Measurements from ENCODE around the gene TARP.
A peak's percentile ranks its signal among the peaks of the same experiment; 100 is the strongest.
"Not testable (repeated sequence)": the region's sequence is repeated elsewhere in the genome, so short reads cannot be mapped to it uniquely, and the experiment has no call there.

TARP gene

DNA sequence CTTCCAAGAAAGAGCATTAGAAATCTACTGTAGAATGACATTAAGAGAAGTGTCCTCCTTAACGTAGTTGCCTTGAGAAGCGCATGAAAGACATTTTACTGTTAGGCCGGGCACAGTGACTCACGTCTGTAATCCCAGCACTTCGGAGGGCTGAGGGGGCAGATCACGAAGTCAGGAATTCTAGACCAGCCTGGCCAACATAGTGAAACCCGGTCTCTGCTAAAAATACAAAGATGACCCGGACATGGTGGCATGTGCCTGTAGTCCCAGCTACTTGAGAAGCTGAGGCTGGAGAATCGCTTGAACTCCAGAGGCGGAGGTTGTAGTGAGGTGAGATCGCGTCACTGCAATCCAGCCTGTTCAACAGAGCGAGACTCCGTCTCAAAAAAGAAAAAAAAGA is 28.9 kb downstream of the TARP start:
- no peaks in the 10 kb centered on the region for H3K27me3 ChIP-seq (replicated peaks; ENCODE audit: control insufficient read depth, insufficient read depth, low read length, poor library complexity, severe bottlenecking)
- no peak overlapping the region for H3K27ac ChIP-seq (ENCODE audit: insufficient read depth, low read length, poor library complexity, severe bottlenecking)
- H3K9me3 ChIP-seq (ENCODE audit: control insufficient read depth, low read length): no peaks in the 10 kb centered on the region
- peaks cover 3% of the 10 kb centered on the region for H3K4me1 ChIP-seq (ENCODE audit: control insufficient read depth, insufficient read depth, low read length, poor library complexity, severe bottlenecking)
- no peak overlapping the region for H3K4me3 ChIP-seq (ENCODE audit: insufficient read depth, low read depth, low read length, poor library complexity, severe bottlenecking)
- DNase-seq: no peak
- no peaks in the 10 kb centered on the region for H3K36me3 ChIP-seq (ENCODE audit: control insufficient read depth, insufficient read depth, low read length)

DNA sequence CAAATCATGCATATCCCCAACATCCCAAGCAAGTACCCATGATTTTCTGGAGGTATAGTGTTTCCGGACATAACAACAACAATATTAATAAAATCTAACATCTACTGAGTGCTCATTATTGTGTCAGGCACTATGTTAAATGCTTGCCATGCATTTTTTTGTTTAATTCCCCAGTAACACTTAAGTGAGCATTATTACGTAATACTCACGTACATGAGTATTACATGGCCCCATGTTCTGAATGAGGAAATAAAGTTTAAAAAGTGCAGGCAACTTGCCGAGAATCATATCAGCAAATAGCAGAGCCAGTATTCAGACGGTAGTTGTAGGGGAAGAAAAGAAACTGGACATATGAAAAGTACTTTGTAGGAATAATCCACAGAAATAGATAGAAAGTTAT is 30.1 kb downstream of the TARP start:
- not testable (repeated sequence) for H3K4me3 ChIP-seq (ENCODE audit: insufficient read depth, low read depth, low read length, poor library complexity, severe bottlenecking); H3K36me3 ChIP-seq (ENCODE audit: control insufficient read depth, insufficient read depth, low read length); H3K27me3 ChIP-seq (replicated peaks; ENCODE audit: control insufficient read depth, insufficient read depth, low read length, poor library complexity, severe bottlenecking); H3K4me1 ChIP-seq (ENCODE audit: control insufficient read depth, insufficient read depth, low read length, poor library complexity, severe bottlenecking); H3K9me3 ChIP-seq (ENCODE audit: control insufficient read depth, low read length); DNase-seq; H3K27ac ChIP-seq (ENCODE audit: insufficient read depth, low read length, poor library complexity, severe bottlenecking)

DNA sequence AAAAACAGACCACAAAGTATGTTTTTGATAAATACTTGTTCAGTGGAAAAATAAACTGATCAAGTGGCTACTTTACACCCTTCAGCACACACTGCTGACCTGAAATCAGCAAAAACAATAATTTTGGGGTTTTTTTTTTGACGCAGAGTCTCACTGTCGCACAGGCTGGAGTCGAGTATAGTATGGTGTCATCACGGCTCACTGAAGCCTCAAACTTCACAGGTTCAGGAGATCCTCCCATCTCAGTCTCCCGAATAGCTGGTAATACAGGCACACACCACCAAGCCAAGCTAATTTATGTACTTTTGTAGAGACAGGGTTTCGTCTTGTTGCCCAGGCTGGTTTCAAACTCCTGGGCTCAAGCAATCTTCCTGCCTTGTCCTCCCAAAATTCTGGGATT is 30.6 kb downstream of the TARP start:
- no peaks in the 10 kb centered on the region for H3K4me1 ChIP-seq (ENCODE audit: control insufficient read depth, insufficient read depth, low read length, poor library complexity, severe bottlenecking)
- DNase-seq: no peak
- no peaks in the 10 kb centered on the region for H3K9me3 ChIP-seq (ENCODE audit: control insufficient read depth, low read length)
- no peak overlapping the region for H3K27ac ChIP-seq (ENCODE audit: insufficient read depth, low read length, poor library complexity, severe bottlenecking)
- no peaks in the 10 kb centered on the region for H3K36me3 ChIP-seq (ENCODE audit: control insufficient read depth, insufficient read depth, low read length)
- no peak overlapping the region for H3K4me3 ChIP-seq (ENCODE audit: insufficient read depth, low read depth, low read length, poor library complexity, severe bottlenecking)
- H3K27me3 ChIP-seq (replicated peaks; ENCODE audit: control insufficient read depth, insufficient read depth, low read length, poor library complexity, severe bottlenecking): no peaks in the 10 kb centered on the region

DNA sequence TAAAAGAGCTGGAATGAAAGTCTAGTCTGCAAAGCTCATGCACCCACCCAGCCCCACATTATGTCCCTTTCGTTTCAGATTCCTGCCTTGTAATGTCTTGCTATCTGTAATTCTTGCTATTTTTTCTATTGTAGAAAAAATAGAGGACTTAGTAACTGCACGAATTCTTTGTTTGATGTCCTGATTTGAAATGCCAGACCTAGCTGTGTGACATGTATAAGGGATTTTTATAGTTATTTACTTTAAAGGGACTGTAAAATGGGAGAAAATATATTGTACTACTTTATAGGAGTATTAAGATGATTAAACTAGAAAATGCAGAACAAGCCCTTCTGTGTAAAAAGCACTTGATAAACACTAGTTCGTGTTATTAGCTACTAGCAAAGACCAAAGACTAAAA is 32.4 kb downstream of the TARP start:
- no peaks in the 10 kb centered on the region for H3K36me3 ChIP-seq (ENCODE audit: control insufficient read depth, insufficient read depth, low read length)
- DNase-seq: no peak
- H3K4me1 ChIP-seq (ENCODE audit: control insufficient read depth, insufficient read depth, low read length, poor library complexity, severe bottlenecking): no peaks in the 10 kb centered on the region
- H3K27me3 ChIP-seq (replicated peaks; ENCODE audit: control insufficient read depth, insufficient read depth, low read length, poor library complexity, severe bottlenecking): no peaks in the 10 kb centered on the region
- H3K9me3 ChIP-seq (ENCODE audit: control insufficient read depth, low read length): no peaks in the 10 kb centered on the region
- no peak overlapping the region for H3K4me3 ChIP-seq (ENCODE audit: insufficient read depth, low read depth, low read length, poor library complexity, severe bottlenecking)
- no peak overlapping the region for H3K27ac ChIP-seq (ENCODE audit: insufficient read depth, low read length, poor library complexity, severe bottlenecking)

DNA sequence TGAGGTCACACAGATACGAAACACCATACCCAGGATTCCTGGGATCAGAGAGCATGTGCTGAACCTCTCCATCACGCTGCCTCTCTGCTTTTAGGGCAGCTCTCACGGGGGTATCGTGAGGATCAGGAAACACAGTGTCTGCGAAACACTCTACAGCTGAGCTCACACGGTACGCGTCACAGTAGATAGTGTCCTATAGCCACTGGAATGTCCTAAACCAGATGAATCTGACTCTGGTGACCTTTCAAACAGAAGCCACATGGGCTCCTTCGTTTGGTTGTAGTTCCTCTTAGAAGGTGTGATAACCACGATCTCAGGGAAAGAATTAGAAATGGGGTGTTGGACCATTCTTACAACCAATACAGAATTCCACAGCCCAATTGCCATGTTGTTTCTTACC is 34.3 kb downstream of the TARP start:
- DNase-seq; H3K4me1 ChIP-seq (ENCODE audit: control insufficient read depth, insufficient read depth, low read length, poor library complexity, severe bottlenecking); H3K4me3 ChIP-seq (ENCODE audit: insufficient read depth, low read depth, low read length, poor library complexity, severe bottlenecking); H3K27me3 ChIP-seq (replicated peaks; ENCODE audit: control insufficient read depth, insufficient read depth, low read length, poor library complexity, severe bottlenecking); H3K9me3 ChIP-seq (ENCODE audit: control insufficient read depth, low read length); H3K27ac ChIP-seq (ENCODE audit: insufficient read depth, low read length, poor library complexity, severe bottlenecking); H3K36me3 ChIP-seq (ENCODE audit: control insufficient read depth, insufficient read depth, low read length): not testable (repeated sequence)

DNA sequence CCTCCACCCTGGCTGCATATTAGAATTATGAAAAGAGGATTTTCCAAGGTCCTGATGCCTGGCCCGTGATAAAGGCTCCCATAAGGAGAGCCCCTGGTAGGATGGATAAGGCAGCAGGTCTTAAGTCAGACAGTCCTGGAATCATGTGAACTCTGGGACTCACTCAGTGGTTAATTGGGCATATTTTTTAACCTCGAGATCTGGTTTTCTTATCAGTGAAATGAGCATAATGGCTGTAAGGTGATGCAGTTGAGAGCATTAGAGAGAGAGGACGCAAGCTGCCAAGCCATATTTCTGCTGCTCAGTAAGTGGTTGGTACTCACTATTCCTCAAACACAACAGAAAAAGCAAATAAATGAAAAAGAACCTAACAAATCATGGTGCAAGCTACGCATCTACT is 37.8 kb downstream of the TARP start:
- H3K27ac ChIP-seq (ENCODE audit: insufficient read depth, low read length, poor library complexity, severe bottlenecking): no peak overlapping the region
- no peaks in the 10 kb centered on the region for H3K36me3 ChIP-seq (ENCODE audit: control insufficient read depth, insufficient read depth, low read length)
- no peaks in the 10 kb centered on the region for H3K9me3 ChIP-seq (ENCODE audit: control insufficient read depth, low read length)
- H3K4me1 ChIP-seq (ENCODE audit: control insufficient read depth, insufficient read depth, low read length, poor library complexity, severe bottlenecking): peaks cover 15% of the 10 kb centered on the region
- no peak for DNase-seq
- no peaks in the 10 kb centered on the region for H3K27me3 ChIP-seq (replicated peaks; ENCODE audit: control insufficient read depth, insufficient read depth, low read length, poor library complexity, severe bottlenecking)
- H3K4me3 ChIP-seq (ENCODE audit: insufficient read depth, low read depth, low read length, poor library complexity, severe bottlenecking): no peak overlapping the region

DNA sequence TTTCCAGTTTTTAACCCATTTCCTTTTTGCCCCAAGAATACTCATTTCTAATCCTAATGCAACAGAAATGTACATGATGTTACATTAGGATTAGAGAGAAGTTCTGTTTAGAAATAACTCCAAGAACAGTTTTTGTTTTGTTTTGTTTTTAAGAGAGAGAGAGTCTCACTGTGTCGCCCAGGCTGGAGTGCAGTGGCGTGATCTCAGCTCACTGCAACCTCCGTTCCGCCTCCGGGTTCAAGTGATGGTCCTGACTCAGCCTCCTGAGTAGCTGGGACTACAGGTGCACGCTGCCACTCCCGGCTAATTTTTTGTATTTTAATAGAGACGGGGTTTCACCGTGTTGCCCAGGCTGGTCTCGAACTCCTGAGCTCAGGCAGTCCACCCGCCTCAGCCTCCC is 38.7 kb downstream of the TARP start:
- H3K27ac ChIP-seq (ENCODE audit: insufficient read depth, low read length, poor library complexity, severe bottlenecking); DNase-seq: not testable (repeated sequence)
- peaks cover 15% of the 10 kb centered on the region for H3K4me1 ChIP-seq (ENCODE audit: control insufficient read depth, insufficient read depth, low read length, poor library complexity, severe bottlenecking)

DNA sequence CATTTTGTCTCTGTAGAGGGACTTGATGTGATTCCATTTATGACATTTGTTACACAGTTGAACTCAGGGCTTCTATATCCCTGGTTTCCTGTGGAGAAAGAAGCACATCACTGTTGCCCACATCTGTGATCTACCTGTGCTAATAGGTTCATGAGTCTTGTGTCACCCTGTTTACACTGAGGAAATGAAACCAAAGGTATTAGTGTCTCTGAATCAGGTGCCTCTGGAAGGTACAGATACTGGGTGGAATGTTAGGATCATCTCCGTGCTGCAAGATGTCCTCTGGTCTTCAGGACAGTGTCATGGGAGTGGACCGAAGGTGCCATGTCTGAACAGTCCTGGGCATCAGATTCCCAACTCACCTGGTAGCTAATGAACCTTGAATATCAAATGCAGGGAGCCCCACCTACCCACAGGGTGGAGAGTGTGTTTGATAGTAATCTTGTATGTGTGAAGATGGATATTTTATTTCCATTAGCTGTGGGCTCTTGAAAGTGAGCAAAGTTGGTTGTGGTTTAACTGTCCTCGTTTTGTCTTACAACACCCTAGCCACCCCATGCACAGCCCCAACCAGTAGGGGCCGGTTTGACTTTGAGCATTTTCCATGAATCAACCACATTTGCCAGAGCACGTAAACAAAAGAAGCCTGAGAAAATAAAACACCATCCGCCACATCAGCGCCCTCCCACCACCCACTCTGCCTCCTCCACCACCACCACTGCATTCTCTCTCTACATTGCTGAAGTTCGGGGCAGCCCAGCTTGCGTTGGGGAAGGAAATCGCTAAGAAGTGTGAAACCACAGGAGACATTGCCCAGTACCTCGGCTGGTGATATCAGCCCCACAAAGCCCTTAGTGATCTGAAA is 40.7 kb downstream of the TARP start:
- peak; percentile 47 to 70 (median 61) for DNase-seq
- Histone ChIP-seq H3K9me3 (ENCODE audit: control insufficient read depth, low read length) (no peaks in the 10 kb centered on the region), H3K27ac (ENCODE audit: insufficient read depth, low read length, poor library complexity, severe bottlenecking) (peak overlapping the region; percentile 42), H3K36me3 (ENCODE audit: control insufficient read depth, insufficient read depth, low read length) (no peaks in the 10 kb centered on the region), H3K27me3 (replicated peaks; ENCODE audit: control insufficient read depth, insufficient read depth, low read length, poor library complexity, severe bottlenecking) (no peaks in the 10 kb centered on the region), H3K4me3 (ENCODE audit: insufficient read depth, low read depth, low read length, poor library complexity, severe bottlenecking) (peak overlapping the region; percentile 24), H3K4me1 (ENCODE audit: control insufficient read depth, insufficient read depth, low read length, poor library complexity, severe bottlenecking) (peaks cover 15% of the 10 kb centered on the region)

More for the DNA sequence above, 38.7 kb downstream of the TARP start:
- not testable (repeated sequence) for H3K36me3 ChIP-seq (ENCODE audit: control insufficient read depth, insufficient read depth, low read length); H3K9me3 ChIP-seq (ENCODE audit: control insufficient read depth, low read length); H3K27me3 ChIP-seq (replicated peaks; ENCODE audit: control insufficient read depth, insufficient read depth, low read length, poor library complexity, severe bottlenecking); H3K4me3 ChIP-seq (ENCODE audit: insufficient read depth, low read depth, low read length, poor library complexity, severe bottlenecking)

DNA sequence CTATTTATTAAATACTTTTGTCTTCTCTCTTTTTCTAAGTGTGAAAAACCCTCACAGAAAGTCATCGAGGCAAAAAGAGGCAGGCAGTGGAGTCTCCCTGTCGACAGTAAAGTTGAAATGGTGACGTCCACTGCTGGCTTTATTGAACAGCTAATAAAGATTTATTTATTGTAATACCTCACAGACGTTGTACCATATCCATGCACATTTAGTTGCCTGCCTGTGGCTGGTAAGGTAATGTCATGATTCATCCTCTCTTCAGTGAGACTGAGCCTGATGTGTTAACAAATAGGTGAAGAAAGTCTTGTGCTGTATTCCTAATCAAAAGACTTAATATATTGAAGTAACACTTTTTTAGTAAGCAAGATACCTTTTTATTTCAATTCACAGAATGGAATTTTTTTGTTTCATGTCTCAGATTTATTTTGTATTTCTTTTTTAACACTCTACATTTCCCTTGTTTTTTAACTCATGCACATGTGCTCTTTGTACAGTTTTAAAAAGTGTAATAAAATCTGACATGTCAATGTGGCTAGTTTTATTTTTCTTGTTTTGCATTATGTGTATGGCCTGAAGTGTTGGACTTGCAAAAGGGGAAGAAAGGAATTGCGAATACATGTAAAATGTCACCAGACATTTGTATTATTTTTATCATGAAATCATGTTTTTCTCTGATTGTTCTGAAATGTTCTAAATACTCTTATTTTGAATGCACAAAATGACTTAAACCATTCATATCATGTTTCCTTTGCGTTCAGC is 43.4 kb downstream of the TARP start:
- H3K27ac ChIP-seq (ENCODE audit: insufficient read depth, low read length, poor library complexity, severe bottlenecking): no peak overlapping the region

DNA sequence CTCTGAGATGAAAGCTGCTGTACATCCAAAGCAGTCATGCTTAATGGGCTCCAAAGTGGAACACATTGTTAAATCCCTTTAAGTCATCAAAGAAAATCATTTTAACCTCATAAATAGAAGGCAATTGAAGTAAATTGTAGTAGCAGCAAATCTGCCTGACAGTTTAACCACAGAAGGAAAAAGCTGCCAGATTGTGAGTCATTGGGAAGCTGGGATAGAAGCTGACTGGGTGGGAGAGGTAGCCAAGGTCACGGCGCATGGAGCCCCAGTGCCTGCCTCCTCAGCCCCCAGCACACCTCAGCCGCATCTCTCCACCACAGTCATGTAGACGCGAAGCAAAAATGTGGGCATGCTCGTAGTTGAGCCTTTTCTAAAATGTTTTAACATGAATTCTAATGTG is 44.0 kb downstream of the TARP start:
- Histone ChIP-seq H3K4me3 (ENCODE audit: insufficient read depth, low read depth, low read length, poor library complexity, severe bottlenecking) (no peak overlapping the region), H3K36me3 (ENCODE audit: control insufficient read depth, insufficient read depth, low read length) (no peaks in the 10 kb centered on the region), H3K4me1 (ENCODE audit: control insufficient read depth, insufficient read depth, low read length, poor library complexity, severe bottlenecking) (peaks cover 15% of the 10 kb centered on the region), H3K27ac (ENCODE audit: insufficient read depth, low read length, poor library complexity, severe bottlenecking) (no peak overlapping the region), H3K27me3 (replicated peaks; ENCODE audit: control insufficient read depth, insufficient read depth, low read length, poor library complexity, severe bottlenecking) (no peaks in the 10 kb centered on the region), H3K9me3 (ENCODE audit: control insufficient read depth, low read length) (no peaks in the 10 kb centered on the region)
- no peak for DNase-seq

More for the DNA sequence above, 43.4 kb downstream of the TARP start:
- Histone ChIP-seq H3K36me3 (ENCODE audit: control insufficient read depth, insufficient read depth, low read length) (no peaks in the 10 kb centered on the region), H3K4me3 (ENCODE audit: insufficient read depth, low read depth, low read length, poor library complexity, severe bottlenecking) (no peak overlapping the region), H3K4me1 (ENCODE audit: control insufficient read depth, insufficient read depth, low read length, poor library complexity, severe bottlenecking) (peaks cover 15% of the 10 kb centered on the region), H3K27me3 (replicated peaks; ENCODE audit: control insufficient read depth, insufficient read depth, low read length, poor library complexity, severe bottlenecking) (no peaks in the 10 kb centered on the region), H3K9me3 (ENCODE audit: control insufficient read depth, low read length) (no peaks in the 10 kb centered on the region)
- no peak for DNase-seq
